Measurements from ENCODE around the gene PACSIN1. TPM values are rescaled to one million over a fixed set of nuclear protein-coding genes. Genes with fewer than 3 reads are reported as not detected.
A peak's percentile ranks its signal among the peaks of the same experiment; 100 is the strongest.

PACSIN1 gene
- total RNA-seq, 2 donors from 2014 or later = 0.09 TPM; not detected in 1

DNA sequence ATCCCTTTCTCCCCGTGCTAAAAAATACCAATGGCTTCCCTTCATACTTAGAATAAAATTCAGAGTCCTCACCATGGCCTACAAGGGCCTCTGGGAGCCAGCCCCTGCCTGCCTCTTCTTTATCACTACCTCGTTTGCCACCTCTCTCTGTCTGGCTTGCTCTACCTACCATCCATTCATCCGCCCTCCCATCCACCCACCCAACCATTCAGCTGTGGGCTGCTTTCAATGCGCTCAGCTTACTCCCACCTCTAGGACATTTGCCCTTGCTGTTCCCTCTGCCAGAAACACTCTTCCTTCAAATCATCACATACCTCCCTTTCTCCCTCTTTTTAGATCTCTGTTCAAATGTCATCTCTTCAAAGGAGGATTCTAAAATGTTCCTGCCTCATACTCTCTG lies 44.4 kb downstream of the PACSIN1 start:
- intact Hi-C loops (cut with DNase I) = no loop called here
- DNase-seq (ENCODE audit: low spot score) = peak; percentile 23

DNA sequence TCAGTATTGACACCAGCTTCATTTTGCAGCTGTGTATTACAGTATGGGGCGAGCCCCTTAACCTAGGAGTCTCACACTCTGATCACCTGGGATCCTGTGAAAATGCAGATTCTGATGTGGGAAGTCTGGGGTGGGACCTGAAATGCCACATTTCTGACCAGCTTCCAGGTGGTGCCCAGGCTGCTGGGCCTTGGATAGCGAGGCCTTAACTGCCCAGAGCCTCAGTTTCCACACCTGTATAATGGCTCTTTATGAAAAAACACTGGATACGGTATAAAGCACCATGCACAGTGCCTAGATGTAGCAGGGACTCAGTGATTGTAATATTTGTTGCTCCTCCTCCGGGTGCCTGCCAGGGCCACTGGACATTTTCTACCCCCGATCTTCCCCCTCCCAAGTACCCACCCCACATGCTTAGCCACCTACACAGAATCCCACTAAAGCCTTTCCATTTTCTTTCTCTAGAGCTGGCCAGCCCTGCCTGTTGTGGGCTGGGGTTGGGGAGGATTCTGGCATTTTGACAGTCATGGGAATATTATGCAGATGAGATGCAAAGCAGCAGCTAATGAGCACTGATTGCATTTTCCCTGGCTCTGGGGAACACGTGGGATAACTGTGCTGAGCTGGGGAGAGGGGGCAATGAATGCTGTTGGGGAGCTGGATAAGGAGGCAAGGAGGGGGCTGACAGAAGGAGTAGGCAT lies 45.5 kb downstream of the PACSIN1 start:
- peak; percentile 34 for DNase-seq (ENCODE audit: low spot score)
- intact Hi-C loops (cut with DNase I) = no loop called here

DNA sequence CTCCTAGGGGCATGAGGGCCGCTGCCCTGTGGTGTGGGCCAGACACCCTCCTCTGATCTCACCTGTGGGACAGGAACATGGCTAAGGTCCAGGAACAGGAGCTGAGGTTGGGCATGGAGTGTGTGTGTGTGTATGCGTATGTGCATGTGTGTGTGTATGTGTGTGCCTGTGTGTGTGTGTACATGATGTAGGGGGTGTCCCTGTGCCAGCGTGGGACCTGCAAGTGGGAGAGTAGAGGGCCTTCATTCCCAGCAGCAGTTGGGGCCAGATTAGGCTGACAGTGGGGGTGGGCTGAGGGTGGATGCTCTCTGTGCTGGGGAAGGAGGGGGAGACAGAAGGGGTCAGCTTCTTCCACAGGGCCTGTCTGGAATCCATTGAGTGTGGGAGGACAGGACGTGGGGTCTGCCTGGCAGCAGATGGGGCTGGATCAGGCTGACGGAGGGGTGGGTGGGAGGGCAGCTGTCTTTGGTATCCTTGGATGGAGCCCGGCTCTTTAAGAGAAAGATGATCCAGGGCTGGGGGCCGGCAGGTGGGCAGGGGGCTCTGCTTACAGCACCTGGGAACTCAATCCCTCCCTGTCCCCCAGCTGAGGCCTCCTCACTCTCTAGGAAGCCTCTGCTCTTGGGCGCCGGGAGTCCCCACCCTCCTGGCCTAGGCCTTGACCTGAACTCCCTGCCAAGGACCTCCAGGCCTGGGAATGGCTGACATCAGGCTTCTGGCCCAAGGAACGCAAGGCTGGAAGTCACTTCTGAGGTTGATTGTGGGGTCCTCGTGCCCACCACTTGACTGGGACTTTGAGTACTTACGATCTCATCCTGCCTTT lies 46.2 kb downstream of the PACSIN1 start:
- intact Hi-C loops (cut with DNase I) = no loop called here
- DNase-seq (ENCODE audit: low spot score) = peak; percentile 53

DNA sequence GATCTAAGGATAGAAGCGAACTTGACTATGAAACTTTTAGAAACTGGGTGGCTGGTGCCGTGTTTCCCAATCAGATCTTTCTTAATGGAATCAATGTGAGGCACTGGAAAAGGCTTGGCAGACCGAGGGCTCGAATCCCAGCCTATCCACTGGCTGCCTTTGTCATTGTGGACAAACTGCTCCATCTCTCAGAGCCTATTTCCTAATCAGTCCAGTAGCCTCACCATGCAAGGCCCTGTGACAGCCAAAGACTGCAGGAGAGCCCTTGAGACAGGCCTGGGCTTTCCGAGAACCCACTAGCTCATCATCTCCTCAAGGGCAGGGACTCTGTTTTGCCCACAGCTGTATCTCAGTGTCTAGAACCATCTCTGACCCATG lies 46.9 kb downstream of the PACSIN1 start:
- peak; percentile 38 for DNase-seq (ENCODE audit: low spot score)
- intact Hi-C loops (cut with DNase I) = no loop called here

DNA sequence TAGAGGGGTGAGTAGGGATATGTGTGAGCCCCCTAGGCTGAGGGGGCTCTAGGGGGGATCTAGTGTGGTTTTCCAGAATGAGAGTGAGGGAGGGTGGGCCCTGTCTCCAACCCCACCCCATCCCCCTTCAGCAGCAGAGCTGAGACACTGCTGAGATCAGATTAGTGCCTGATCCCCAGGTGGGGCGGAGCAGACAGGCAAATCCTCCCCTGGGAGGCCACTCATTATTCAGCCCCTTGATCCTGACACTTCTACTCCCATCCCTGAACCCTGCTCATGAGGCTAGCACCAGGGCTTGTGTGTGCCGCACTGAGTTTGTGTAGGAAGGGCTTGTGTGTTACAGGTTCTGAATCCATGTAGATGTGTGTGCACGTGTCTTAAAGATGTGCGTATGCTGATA lies 47.8 kb downstream of the PACSIN1 start:
- peak; percentile 18 for DNase-seq (ENCODE audit: low spot score)

DNA sequence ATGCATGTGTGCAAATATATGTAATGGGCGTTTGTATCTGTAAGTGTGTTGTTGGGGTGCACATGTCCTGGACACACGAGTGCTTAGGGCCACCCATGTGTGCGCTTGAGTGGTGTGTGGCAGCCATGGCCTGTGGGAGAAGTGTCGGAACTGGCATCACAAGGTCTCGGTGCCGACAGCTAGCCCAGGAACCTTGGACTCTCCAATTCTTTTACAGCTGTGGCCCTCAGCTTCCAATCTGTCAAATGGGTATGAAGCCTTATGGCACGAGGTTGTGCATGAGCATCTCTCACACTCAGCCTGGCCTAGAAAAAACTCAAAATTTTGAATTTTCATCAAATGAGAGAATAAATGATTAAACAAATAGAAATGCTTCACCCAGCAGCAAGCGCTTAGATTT lies 48.2 kb downstream of the PACSIN1 start:
- peak; percentile 48 for DNase-seq (ENCODE audit: low spot score)

More for the DNA sequence above, 47.8 kb downstream of the PACSIN1 start:
- intact Hi-C loops (cut with DNase I) = no loop called here

DNA sequence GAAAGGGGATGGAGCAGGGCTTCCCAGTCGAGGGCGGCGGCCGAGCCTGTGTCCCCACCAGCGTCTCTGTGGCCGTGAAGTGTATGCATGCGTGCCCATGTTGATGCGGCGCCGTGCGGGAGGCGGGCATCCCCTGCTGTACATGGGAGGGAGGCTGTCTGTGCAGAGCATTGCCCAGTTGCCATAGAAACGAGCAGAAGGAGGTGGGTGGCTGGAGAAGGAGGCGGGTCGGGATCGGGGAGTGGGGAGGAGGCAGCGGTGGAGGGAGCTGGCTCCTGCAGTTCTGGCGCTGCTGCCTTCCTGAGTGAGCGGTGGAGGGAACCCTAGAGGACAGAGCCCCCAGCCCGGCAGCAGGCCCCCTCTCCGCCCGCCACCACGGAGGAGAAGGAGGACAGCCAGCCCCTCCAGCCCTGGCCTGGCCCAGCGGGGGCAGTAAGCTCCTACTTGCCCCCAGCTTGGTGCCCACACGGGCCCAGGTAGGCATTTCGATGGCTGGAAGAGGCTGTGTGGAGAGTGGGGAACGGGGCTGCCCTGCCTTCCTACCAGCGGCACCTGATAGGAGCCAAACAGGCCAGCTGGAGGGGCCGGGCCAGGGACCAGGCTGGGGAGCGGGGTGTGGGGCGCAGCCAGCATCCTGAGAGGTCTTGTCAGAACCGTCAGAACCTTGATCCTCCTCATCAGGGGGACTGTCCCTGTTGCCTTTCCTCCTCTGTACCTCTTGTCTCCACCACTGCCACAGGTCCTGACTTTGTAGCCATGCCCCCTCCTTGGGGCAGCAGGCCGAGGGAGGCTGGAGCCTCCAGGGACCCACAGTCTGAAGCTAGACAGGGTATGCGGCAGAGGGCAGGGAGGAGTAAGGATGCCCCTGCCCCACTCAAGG lies 49.0 kb downstream of the PACSIN1 start:
- intact Hi-C loops (cut with DNase I) = no loop called here
- DNase-seq (ENCODE audit: low spot score) = peak; percentile 74

More for the DNA sequence above, 48.2 kb downstream of the PACSIN1 start:
- intact Hi-C loops (cut with DNase I) = no loop called here

DNA sequence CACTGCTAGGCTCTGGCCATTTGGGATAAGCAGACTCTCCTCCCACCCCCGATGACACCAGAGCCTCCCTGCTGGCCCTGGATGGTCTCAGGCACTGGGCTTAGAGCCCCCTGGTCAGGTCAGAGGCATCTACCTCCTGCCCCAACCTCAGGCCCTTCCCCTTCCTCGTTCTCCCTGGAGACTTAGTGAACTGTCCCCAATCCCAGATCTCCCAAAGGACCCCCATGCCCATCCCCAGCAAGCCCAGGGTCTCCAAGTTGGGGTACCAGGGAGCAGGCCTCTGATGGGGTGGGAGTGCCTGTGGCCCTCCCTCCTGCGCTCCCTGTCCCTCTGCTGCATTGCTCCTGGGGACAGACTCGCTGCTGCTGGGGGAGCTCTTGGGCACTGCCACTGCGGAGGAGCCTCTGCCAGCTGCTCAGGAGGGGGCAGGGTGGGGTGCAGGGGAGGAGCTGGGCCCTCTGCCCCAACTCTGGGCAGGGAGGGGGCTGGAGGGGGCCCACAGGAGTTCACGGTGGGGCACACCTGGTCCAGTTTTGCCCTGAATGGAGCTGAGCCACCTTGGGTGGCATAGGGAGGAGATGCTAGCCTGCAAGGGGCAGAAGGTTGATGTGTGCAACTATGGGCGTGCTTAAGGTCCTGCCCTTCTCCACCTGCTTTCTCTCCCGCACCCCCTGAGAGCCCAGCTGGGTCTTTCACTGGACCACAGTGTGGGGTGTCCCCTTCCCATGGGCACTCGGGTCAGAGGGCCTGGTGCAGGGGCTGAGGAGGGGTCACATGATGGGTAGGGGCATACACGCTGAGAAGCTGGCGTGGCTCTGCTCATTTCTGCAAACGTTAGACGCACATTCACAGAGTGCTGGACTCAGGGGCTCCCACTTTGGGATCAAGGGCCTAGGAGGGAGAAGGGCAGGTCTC lies 49.9 kb downstream of the PACSIN1 start:
- peak; percentile 69 for DNase-seq (ENCODE audit: low spot score)

DNA sequence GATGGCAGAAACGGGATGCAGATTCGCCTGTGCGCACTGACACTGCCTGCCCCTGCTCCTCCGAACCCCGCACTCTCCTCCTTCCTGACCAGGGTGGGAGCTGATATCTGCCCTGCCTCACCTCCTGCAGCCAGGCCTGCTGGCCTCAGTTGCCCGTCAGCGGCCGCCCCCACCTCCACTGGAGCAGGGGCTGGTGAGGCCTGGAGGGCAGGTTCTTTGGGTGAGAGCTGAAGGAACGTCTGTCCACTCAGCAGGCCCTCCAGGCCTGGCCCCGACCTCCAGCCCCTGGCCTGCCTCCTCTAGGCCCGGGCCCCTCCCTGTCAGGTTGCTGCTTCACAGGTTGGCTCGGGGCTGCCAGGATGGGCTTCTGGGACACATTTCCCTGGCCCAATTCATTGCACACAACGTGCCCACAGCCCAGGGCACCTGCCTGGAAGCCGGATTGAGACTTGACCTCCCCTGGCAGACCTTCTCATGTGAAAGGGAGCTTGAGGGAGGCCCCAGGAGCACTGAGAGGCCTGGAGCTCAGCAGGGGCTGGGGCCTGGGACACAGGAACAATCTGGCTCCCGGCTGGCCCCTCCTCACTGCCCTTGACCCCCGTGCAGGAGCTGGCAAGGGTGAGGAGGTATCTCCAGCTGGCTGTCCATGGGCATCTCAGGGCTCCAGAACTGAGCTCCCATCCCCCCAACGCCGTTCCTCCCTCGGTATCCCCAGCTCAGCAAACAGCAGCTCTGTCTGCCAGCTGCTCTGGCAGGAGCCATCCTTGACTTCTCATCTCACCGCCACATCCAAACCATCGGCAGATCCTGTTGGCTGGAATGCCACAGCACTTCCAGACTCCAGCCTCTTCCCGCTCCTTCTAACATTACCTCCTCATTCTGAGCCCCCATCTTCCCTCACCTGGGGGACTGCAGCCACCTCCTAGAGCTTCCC lies 50.8 kb downstream of the PACSIN1 start:
- DNase-seq (ENCODE audit: low spot score) = peak; percentile 68
- intact Hi-C loops (cut with DNase I) = no loop called here

More for the DNA sequence above, 49.9 kb downstream of the PACSIN1 start:
- intact Hi-C loops (cut with DNase I) = no loop called here

DNA sequence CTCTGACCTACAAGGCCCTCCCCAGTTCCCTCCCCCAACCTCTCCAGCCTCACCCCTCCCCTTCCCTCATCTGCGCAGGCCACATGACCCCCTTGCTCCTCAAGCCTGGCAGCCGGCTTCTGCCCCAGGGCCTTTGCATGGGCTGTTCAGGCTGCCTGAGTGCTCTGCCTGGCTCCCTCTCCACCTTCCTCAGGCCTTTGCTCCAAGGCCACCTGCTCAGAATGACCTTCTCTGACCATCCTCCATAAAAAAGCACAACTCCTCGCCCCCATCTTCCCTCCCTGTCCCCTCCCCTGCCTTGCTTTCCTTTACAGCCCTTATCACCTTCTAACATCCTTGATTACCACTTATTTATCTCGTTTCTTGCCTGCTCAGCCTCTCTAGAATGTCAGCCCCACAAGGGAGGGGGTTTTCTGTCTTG lies 51.6 kb downstream of the PACSIN1 start:
- peak; percentile 58 for DNase-seq (ENCODE audit: low spot score)
- intact Hi-C loops (cut with DNase I) = no loop called here

DNA sequence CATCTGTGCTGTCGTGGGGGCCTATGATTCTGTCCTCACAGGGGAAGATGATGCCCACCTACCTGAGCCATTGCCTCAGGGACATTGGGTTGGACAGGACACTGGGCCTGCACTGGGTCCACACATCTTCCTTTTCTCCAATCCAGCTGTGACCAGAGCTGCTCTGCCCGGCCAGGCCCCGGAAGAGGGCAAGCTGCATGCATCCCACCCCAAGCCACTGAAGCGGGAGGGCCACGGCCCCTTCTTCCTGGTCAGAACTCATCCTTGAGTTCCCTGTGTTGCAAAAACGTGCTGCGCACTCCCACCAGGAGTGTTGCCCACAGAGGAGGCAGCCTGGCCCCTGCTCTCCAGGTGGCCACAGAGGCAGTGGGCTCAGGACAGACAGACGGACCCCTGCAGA lies 52.1 kb downstream of the PACSIN1 start:
- DNase-seq (ENCODE audit: low spot score) = peak; percentile 69
- intact Hi-C loops (cut with DNase I) = no loop called here

DNA sequence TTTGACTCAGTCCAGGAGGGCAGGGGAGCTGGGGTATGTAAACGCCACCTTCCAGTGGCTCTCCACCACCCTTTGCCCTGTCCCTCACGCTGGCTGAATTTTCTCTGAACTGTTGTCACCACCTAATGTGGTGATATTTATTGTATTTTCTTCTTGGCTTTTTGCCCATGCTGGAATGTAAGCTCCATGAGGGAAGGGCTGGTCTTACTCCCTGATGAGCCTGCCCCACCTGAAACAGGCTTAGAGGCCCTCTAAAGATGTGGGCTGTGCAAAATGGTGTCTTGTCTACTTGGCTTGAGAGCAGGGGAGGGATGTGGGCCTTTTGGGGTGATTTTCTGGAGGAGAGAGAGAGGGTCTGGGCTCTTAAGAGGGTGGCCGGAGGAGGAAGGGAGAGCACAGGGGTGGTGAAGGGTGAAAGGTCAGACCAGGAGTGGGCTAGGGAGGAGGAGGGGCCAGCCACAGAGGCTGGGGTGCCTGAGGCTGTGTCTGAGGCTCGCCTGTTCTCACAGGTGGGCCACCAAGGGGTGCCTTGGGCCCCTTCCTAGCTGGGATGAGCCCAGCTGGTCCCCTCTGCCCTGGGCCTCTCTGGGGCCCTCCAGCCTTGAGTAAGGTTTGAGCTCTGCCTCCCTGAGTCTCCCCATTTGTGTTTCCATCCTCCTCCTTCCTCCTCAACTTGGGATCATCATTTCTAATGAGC lies 52.9 kb downstream of the PACSIN1 start:
- intact Hi-C loops (cut with DNase I) = no loop called here
- peak; percentile 35 for DNase-seq (ENCODE audit: low spot score)

DNA sequence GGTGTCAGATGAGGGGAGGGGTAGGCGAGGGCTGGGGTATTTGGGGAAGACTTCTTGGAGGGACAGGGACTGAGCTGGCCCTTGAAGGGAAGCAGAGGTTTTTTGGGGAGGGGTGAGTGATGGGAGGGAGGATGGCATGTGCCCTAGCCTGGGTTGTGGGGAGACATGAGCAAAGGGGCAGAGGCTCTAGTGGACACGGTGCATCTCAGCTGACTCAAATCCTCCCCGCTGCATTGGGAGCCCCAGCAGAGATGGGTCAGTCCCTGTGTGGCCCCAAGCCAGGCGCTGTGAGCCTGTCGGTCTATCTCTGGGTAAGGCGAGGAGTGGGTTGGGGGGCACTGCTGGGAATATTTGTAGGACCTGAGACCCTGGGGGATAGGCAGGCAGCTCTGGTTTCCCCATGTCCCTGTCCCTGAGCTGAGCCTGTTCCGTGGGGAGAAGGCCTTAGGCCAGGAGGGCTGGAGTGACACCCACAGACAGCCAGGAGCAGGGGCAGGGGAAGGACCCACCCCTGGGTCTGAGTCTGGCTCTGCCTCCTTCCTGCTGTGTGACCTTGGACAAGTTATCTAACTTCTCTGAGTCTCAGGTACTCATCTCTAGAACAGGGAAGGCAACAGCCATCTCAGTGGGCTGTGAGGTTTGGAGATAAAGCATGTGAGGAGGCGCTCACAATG lies 54.2 kb downstream of the PACSIN1 start:
- DNase-seq (ENCODE audit: low spot score) = peak; percentile 72
- intact Hi-C loops (cut with DNase I) = no loop called here

DNA sequence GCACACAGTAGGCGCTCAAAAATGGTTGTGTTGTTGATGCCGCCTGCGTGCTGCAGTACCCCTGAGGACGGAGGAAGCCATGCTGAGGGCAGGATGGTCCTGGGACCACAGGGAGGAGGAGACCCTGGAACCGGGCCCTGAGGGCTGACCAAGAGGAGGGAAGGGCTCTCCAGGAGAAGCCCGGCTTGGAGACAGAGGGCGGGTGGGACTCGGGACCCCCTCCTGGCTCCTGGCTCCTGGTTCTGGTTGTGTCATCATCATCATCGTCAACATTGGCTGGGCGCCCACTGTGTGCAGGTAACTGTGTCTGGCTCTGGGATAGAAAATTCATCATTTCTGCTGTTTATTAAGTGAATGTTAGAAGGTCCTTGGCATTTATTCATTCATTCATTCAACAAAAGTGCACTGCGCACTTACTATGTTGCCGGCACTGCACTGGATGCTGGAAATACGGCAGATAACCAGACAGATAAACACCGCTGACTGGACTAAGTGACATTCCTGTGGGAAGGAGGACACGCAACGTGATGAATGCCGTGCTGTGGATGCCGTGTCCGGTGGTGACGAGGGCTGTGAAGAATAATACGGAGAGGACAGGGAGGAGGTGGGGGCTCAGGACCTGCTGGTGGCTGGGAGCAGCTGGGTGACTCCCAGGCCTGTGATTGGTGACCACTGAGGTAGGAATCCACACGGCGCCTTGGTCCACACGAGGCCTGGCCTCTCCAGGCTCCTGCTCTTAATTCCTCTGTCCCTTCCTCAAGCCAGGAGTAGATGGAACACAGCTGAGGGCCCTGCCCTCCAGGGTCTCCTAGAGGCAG lies 55.0 kb downstream of the PACSIN1 start:
- intact Hi-C loops (cut with DNase I) = no loop called here
- peak; percentile 74 for DNase-seq (ENCODE audit: low spot score)

DNA sequence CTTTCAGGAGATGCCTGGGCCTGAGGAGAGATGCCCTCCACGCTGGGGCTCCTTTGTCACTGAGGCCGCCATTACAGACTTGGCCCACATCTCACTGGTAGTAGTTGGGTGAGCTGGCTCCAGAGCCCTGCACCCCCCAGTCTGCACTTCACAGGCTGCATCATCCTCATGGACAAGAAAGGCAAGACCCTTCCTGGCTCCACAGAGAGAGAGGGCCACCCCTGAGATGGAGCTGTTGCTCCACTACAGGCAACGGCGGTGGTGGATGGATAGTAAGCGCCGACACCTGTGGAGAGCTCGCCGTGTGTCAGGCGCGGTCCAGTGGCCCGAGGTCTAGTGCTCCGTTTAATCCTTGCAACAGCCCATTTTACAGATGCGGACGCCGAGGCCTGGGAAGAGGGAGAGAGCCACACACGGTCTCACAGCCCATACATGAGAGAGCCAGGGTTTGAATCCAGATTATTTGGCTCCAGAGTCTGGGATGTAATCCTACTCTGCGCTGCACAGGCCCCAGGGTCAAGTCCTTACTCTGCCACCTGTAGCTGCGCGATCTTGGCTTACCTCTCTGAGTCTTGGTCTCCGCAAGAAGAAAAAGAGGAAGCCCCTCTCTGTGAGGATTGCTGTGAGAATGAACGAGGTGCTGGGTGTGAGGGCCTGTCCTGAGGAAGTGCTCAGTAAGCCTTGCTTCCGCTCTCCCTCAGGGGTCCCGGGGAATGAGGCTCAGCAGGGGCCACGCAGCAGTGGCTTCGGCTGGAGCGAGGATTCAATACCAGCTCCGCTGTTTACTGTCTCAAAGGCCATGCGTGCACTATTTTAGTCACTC lies 55.8 kb downstream of the PACSIN1 start:
- intact Hi-C loops (cut with DNase I) = no loop called here

More for the DNA sequence above, 55.8 kb downstream of the PACSIN1 start:
- DNase-seq (ENCODE audit: low spot score) = peak; percentile 52

All from posterior vena cava (tissue), 2 donors.